Measurements from ENCODE around the gene FAIM2.
A peak's percentile ranks its signal among the peaks of the same experiment; 100 is the strongest.

FAIM2 gene

GRCh38 chr12:49947593-49948226 lies 44.0 kb upstream of the FAIM2 start:
- DNase-seq (ENCODE audit: low read depth in 1 of 2, low spot score in 1 of 2): no peak
- Histone ChIP-seq H3K4me3 (replicated peaks; ENCODE audit: insufficient read depth, low read length) (no peak overlapping the region), H3K27me3 (ENCODE audit: insufficient read depth, poor library complexity, severe bottlenecking) (no peaks in the 10 kb centered on the region), H3K27ac (replicated peaks) (no peak overlapping the region)
- no peak for TF ChIP-seq SPI1 (IDR thresholded peaks at IDR 0.05; ENCODE audit: borderline replicate concordance, low read depth)
- no peak for TF ChIP-seq REST (IDR thresholded peaks at IDR 0.05; ENCODE audit: insufficient replicate concordance, low read depth)
- TF ChIP-seq POLR2AphosphoS5 (IDR thresholded peaks at IDR 0.05; ENCODE audit: low read depth): no peak
- TF ChIP-seq GABPA (IDR thresholded peaks at IDR 0.05; ENCODE audit: low read depth): no peak
- no peak for TF ChIP-seq CTCF (IDR thresholded peaks at IDR 0.05; ENCODE audit: insufficient read depth, low read length)

GRCh38 chr12:49946497-49946896 lies 42.8 kb upstream of the FAIM2 start:
- TF ChIP-seq SPI1 (IDR thresholded peaks at IDR 0.05; ENCODE audit: borderline replicate concordance, low read depth): no peak
- no peak for TF ChIP-seq REST (IDR thresholded peaks at IDR 0.05; ENCODE audit: insufficient replicate concordance, low read depth)
- no peak for DNase-seq (ENCODE audit: low read depth in 1 of 2, low spot score in 1 of 2)
- H3K27me3 ChIP-seq (ENCODE audit: insufficient read depth, poor library complexity, severe bottlenecking): no peaks in the 10 kb centered on the region
- no peak overlapping the region for H3K27ac ChIP-seq (replicated peaks)
- H3K4me3 ChIP-seq (replicated peaks; ENCODE audit: insufficient read depth, low read length): no peak overlapping the region

- Histone ChIP-seq H3K27ac (replicated peaks) (no peak overlapping the region), H3K27me3 (ENCODE audit: insufficient read depth, poor library complexity, severe bottlenecking) (no peaks in the 10 kb centered on the region), H3K4me3 (replicated peaks; ENCODE audit: insufficient read depth, low read length) (no peak overlapping the region)
- TF ChIP-seq POLR2AphosphoS5 (IDR thresholded peaks at IDR 0.05; ENCODE audit: low read depth) (no peak), SPI1 (IDR thresholded peaks at IDR 0.05; ENCODE audit: borderline replicate concordance, low read depth) (no peak), GABPA (IDR thresholded peaks at IDR 0.05; ENCODE audit: low read depth) (no peak)
- no peak for DNase-seq (ENCODE audit: low read depth in 1 of 2, low spot score in 1 of 2)
Observed at GRCh38 chr12:49946086-49946485, 42.4 kb upstream of the FAIM2 start.

GRCh38 chr12:49945394-49946080 lies 41.8 kb upstream of the FAIM2 start:
- TF ChIP-seq GABPA (IDR thresholded peaks at IDR 0.05; ENCODE audit: low read depth) (no peak), CTCF (IDR thresholded peaks at IDR 0.05; ENCODE audit: insufficient read depth, low read length) (peak; percentile 92)
- peak; percentile 63 to 75 for DNase-seq (ENCODE audit: low read depth in 1 of 2, low spot score in 1 of 2)
- Histone ChIP-seq H3K27ac (replicated peaks) (no peak overlapping the region), H3K4me3 (replicated peaks; ENCODE audit: insufficient read depth, low read length) (no peak overlapping the region), H3K27me3 (ENCODE audit: insufficient read depth, poor library complexity, severe bottlenecking) (no peaks in the 10 kb centered on the region)
